HG02852 (cell line): ENCODE data around the gene ALG2.
A peak's percentile ranks its signal among the peaks of the same experiment; 100 is the strongest.

Source experiments
- ATAC-seq: cut with Tn5 transposase; IDR thresholded peaks from one replicate; pipeline ENCODE4 v1.9.1; 2021; ENCODE audit warnings: mild to moderate bottlenecking, moderate library complexity; ENCODE audit not compliant: unreplicated experiment

ALG2 gene

GRCh38 chr9:99221621-99222415 is at the start of gene ALG2, which contains the start of gene SEC61B:
Gene ALG2, minus strand, starts transcription at chr9:99221942. Its CDS starts 48 bp downstream, at chr9:99221894.
Gene SEC61B, plus strand, starts transcription at chr9:99222282. Its CDS starts 82 bp downstream, at chr9:99222364.
- ATAC-seq: peak; percentile 92

GRCh38 chr9:99270491-99270890 is 48.7 kb upstream of the ALG2 start:
- ATAC-seq: no peak

- no peak for ATAC-seq
Observed at GRCh38 chr9:99269416-99269815, 47.7 kb upstream of the ALG2 start.

DNA sequence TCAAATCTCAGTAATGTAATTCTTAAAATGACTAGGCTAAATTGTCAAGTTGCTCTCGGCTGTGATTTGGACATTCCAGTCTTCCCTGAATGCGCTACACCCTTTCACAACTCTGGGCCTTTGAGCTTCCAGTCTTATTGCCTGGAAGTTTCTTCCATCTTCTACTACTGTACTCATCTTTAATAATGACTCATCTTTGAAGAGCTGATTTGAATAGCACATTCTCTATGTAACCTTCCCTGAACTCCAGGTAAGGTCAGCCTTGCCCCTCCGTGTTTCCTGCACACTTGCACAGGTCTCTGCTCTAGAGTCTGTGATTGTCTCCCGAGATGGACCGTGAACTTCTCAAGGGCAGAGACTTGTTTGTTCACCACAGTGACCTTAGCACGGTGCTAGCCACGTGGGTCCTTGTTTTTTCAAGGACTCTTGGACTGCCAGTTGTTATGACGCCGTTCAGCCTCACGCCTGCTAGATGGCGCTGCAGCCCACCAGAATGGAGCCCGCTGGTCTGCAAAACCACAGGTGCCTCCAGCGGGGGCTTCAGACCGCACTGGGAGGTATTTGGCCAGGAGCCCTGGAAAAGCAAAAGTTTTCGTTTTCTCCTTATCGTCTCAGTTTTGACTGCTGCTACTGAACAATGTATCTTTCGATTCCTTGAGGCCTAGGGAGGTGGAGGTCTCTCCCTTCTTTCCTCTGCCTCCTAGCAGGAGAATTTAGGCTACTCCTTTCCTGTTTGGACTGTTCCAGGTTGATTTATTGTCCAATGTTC is 44.7 kb upstream of the ALG2 start:
- ATAC-seq: peak; percentile 55

DNA sequence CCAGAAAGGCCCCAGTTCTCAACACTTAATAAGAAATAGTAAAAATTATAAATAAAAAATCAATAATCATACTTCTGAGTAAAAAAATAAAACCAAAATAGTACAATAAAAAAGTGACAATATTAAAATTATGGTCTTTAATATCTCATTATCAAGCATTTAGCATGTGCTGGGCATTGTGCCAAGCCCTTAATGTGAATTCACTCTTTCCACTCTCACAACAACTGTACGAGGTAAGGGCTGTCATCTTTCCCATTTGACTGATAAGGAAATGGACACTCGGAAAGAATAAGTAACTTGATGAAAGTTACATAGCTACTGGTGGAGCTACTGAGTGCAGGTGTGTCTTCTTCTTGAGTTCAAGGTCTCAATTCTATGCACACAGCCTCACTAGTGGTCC is 43.9 kb upstream of the ALG2 start:
- no peak for ATAC-seq

DNA sequence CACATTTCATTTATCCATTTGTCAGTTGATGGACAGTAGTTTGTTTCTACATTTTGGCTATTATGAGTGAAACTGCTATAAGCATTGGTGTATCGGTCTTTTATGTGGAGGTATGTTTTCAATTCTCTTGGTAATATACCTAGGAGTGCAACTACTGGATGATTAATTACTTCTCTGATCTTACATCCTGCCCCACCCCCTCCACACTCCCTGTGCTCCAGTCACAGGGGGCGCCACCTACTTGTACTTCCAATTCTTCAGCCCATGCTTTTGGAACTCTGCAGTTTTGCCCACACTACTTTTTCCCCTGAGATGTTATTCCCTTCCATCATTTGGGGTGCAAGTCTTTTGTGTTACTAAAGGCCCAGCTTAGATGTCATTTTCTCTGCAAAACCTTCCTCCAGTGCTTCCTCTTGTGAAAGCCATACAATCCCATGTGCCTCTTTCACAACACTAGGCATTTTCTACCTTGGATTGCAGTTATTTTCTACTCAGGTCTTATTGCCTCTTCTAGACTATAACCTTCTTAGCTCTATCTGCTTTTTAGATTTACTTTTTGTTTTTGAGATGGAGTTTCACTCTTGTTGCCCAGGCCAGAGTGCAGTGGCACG is 42.4 kb upstream of the ALG2 start:
- no peak for ATAC-seq

DNA sequence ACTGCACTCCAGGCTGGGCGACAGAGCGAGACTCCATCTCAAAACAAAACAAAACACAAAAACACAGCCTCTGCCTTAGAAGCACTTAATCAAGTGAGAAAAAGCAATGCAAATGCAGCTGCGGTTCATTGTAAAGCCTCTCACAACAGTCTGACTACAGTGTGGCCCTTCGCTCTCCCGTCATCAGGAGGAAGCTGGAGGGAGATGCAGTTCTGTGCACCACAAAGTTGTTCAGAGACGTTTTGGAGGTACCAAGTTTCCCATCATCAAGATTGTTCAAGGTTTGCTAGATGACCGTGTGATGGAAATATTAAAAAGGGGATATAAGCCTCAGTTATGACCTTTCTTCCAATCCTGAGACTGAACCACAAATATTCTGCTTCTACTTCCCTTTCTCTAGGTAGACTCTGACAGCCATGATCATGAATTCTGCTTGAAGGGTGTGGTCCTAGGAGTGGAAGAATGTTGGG is 41.2 kb upstream of the ALG2 start:
- peak; percentile 66 for ATAC-seq

GRCh38 chr9:99261923-99262322 is 40.2 kb upstream of the ALG2 start:
- no peak for ATAC-seq

- ATAC-seq: no peak
Observed at GRCh38 chr9:99259231-99259918, 37.6 kb upstream of the ALG2 start.

- no peak for ATAC-seq
Observed at GRCh38 chr9:99257723-99258389, 36.1 kb upstream of the ALG2 start.

GRCh38 chr9:99255651-99256050 is 33.9 kb upstream of the ALG2 start:
- ATAC-seq: no peak

DNA sequence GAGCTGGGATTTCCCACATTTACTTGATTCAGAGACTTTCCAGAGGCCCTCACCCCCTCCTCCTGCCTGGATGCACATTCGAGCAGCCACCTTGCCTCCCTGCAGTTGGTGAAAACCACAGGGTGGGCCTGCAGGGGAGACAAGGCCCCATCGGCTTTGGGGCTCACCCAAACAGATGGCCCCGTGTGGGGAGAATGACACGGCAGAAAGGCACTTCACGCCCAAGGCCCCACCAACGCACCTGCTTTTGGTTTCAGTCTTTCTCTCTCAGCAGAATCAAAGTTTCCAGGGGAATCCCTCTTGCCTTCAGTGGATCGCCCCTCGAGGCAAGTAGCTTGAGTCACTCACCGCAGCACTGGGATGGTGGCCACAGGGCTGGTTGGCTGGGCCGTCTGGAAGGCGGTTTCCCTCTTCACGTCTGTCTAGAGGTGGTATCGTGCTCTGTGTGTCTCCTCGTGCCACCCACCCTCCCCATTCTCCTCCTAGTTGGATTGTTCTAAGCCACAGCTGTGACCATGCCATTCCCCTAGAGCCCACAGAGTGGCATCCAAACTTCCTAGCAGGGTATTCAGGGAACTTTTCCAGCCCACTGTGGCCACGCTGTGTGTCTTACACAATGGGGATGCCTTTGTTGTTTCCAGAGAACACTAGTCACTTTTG is 32.2 kb upstream of the ALG2 start:
- peak; percentile 88 for ATAC-seq

DNA sequence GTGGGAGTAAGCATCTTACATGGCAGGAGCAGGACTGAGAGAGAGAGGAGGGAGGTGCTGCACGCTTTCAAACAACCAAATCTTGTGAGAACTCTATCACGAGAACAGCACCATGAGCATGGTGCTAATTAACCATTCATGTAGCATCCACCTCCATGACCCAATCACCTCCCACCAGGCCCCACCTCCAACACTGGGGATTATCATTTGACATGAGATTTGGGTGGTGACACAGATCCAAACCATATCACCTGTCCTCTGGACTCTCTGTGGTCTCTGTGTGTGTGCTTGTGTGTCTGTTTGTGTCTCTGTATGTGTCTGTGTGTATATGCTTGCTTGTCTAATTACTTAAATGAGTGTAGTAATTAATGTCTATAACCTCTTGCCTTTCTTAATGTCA is 31.4 kb upstream of the ALG2 start:
- peak; percentile 42 for ATAC-seq

- no peak for ATAC-seq
Observed at GRCh38 chr9:99251157-99251556, 29.4 kb upstream of the ALG2 start.

DNA sequence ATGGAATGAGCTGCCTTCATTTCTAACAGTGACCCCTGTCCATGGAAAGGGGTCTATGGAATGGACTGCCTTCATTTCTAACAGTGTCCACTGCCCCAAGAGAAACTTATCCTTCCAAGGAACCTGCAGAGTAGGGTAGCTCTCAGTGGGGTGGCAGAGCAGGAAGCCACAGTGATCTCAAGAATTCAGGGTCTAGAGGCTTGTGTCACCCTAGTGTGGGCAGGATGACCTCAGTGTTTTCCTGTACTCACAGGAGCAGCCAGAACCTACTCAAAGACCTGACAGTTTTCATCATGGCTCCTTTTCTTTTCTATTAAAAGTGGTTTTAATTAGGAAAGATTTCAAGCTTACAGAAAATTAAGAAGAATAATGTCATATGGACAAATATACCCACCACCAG is 27.9 kb upstream of the ALG2 start:
- no peak for ATAC-seq

DNA sequence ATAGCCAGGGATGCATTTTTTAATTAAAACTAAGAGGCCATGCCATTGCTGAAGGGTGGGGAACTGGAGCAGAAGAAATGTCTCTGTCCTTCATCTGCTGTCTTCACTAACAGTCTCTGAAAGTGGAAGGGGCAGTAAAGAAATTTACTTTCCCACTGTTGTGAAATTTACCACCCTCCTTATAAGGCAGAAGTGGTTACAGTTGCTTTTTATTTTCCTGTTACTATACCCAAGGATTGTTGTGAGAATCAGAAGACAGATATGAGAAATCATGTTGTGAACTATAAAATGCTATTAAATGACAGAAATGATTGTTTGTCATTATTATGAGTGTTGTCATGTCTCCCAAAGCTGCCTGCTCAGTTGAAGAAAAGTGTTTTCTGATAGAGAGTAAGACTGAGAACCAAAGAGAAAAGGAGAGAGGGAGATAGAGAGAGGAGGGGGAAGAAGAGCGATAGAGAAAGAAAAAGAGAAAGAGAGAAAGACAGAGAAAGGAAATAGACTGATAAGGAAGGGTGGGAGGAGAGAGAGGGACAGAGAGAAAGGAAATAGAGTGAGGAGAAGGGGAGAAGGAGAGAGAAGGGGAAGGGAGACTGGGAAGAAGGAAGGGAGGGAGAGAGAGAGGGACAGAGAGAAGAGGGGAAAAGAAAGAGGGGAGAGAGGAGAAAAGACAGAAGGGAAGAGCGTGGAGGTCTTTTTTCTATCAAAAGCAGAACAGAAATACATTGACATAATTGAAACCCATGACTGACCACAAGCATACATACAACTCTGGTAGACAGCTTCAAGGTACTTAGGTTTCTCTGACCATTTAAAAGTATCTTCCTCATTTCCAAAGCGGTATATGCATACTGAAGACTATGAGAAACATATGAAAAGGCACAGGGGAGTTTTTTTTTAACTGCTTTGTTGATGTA is 22.9 kb upstream of the ALG2 start:
- ATAC-seq: peak; percentile 94

- no peak for ATAC-seq
Observed at GRCh38 chr9:99241106-99241505, 19.4 kb upstream of the ALG2 start.

DNA sequence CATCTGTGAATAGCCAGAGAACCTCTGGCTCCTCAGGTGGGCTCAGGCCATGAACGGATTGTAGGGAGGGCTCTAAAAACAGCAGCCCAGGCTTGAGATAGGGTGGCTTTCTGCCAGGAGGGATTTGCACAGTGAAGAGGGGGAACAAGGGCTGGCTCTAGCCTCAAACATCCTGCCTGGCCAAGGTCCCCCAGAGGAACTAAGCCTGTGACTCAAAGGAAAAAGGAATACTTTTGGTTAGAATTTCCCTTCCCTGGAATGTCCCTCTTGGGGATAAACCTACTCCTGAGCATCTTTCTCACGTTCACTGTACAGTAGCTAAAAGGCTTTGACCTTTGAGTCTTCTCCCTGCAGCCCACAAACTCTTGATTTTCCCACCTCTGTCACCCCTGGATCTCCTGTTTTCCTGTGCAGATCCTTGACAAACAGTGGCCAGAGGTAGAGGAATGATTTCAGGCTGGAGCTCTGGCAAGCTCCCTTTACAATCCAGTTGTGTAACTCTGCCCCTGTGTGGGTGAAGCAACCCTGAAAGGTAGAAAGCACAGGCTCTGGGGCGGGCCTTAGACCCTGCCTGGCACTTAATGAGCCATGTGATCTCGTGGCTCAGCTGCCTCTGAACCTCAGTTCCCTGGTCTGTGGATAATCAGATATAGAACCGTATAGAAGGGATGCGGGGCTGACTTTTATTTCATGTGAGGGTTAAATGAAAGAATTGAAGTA is 17.8 kb upstream of the ALG2 start:
- no peak for ATAC-seq
